Mesenteric fat pad (tissue), 1 donor: Measurements from ENCODE around the gene RUNX2. TPM values are rescaled to one million over a fixed set of nuclear protein-coding genes. Genes with fewer than 3 reads are reported as not detected.
"Not testable (repeated sequence)": the region's sequence is repeated elsewhere in the genome, so short reads cannot be mapped to it uniquely, and the experiment has no call there.

Experiments
- DNase-seq: peaks from one replicate; pipeline ENCODE4 v3.0.0-alpha.2; 2020; ENCODE audit warnings: low spot score
- total RNA-seq: library from RNA; stranded (reverse); fragmentation: NEBNext Ultra II Directional; extraction: Animal tissue kit (Norgen Biotek cat#: 25700); gene quantifications from one replicate; pipeline ENCODE4 v1.2.1, GENCODE V29; 2021
- donor health status: DM: yes; HTN: yes; CAD: no.

The RUNX2 gene
- total RNA-seq, 1 donor from 2014 or later, result 1.6 TPM

DNA sequence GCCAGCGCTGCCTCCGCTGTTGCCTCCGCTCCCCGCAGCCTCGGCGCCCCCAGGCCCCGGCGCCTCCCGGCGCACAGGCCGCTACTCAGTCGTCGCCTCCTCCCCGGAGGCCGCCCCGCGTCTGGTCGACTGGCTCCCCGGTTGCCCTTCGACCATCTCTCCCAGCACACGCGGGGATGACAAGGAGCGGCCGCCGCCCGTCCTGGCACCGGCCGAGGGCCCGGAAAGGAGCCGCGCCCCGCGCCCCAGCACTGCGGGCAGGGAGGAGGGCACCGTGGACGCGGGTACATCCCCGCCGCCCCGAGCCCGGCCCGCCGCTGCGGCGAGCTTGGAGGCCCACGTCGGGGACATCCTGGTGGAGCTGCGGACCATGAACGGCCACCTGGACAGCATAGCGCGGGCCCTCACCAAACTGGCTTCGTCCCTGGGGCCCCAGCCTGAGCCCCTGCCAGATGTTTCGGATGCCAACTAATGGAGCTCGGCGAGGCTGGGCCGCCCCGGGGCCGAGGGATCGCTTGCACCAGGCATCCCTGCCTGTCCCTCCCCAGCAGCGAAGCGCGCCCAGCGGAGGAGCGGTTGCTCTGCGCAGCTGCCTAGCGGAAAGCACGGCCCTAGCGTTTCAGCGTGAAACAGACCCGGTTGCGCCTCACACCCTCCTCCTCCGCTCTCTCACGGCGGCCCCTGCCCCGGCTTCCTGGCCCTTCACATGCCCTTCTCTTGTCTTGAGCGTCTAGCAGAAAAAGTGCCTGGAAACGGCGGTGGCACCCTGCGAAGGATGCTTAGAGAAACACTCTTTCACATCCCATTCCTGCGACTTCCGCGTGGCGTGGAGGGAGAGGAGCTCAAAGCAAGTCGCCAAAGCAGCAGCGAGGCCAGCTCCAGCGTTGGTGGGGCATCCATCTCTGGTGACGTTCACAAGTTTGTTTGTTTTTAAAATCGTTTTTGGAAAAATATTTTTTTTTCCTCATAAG is 335.4 kb downstream of the RUNX2 start:
- no peak for DNase-seq

DNA sequence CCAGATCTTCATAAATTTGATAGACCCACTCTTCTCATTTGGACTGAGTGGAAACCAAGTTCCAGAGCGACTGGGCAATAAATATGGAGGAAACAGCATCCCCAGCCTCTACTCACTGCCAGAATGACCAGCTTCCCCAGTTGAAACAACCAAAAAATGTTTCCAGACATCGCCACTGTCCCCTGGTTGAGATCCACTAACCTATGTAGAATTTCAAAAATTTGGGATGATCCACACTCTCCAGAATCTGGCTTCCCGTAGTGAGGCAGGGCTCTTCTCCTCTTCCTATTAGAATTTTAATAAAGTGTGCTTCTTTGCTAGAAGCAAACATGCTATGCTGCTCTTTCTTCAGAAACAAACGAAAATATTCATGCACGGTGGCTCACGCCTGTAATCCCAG is 336.6 kb downstream of the RUNX2 start:
- DNase-seq, result no peak

GRCh38 chr6:45665859-45666258 is 337.7 kb downstream of the RUNX2 start:
- no peak for DNase-seq

- DNase-seq, result no peak
These were observed 338.7 kb downstream of the RUNX2 start for GRCh38 chr6:45666846-45667245.

DNA sequence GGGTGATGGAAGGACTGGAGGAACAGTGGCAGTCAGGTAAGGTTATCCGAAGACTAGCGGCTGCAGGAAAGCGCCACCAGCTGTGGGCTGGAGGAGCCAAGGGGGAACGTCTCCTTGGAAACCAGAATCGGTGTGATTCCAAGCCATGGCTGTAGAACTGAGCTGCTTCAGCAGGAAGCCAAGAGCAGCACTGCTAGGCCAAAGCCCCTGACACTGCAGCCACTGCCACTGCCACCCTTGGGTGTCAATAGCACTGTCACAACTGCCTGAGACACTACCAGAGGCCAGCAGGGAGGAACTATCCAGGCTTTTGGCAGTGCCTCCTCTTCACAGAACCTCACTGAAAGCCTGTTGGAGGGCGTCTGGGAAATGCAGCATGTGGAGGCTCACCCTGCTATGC is 339.2 kb downstream of the RUNX2 start:
- no peak for DNase-seq

GRCh38 chr6:45667766-45668165 is 339.6 kb downstream of the RUNX2 start:
- no peak for DNase-seq

DNA sequence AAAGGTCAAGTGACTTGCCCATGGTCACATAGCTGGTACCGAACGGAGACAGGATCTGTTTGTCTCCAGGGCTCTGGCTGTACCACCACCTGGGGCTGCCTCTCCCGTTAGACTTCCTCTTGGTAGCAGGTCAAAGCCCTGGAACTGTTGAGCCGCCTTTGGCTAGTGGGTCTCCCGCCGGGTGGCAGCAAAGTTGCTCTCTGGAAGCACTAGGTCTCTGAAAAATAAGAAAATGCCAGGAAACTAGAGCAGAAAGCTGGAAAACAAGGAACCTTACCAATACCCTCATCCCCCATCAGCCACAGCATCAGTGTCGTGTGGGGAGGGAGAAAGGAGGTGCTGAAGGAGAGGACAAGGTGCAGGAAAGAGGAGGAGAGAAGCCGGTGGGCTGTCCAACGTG is 340.6 kb downstream of the RUNX2 start:
- DNase-seq, result no peak

DNA sequence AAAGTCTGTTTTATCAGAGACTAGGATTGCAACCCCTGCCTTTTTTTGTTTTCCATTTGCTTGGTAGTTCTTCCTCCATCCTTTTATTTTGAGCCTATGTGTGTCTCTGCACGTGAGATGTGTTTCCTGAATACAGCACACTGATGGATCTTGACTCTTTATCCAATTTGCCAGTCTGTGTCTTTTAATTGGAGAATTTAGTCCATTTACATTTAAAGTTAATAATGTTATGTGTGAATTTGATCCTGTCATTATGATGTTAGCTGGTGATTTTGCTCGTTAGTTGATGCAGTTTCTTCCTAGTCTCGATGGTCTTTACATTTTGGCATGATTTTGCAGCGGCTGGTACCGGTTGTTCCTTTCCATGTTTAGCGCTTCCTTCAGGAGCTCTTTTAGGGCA is 345.0 kb downstream of the RUNX2 start:
- DNase-seq, result not testable (repeated sequence)

DNA sequence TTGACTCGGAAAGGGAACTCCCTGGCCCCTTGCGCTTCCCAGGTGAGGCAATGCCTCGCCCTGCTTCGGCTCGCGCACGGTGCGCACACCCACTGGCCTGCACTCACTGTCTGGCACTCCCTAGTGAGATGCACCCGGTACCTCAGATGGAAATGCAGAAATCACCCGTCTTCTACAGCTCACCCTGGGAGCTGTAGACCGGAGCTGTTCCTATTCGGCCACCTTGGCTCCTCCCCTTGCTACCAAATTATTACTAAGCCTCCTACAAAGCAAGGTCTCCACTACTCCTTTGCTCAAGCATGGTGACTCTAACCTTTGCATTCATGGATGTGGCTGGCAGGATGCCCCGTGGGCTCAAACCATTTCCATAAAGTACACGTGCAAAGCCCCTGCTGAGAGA is 347.0 kb downstream of the RUNX2 start:
- DNase-seq, result not testable (repeated sequence)

DNA sequence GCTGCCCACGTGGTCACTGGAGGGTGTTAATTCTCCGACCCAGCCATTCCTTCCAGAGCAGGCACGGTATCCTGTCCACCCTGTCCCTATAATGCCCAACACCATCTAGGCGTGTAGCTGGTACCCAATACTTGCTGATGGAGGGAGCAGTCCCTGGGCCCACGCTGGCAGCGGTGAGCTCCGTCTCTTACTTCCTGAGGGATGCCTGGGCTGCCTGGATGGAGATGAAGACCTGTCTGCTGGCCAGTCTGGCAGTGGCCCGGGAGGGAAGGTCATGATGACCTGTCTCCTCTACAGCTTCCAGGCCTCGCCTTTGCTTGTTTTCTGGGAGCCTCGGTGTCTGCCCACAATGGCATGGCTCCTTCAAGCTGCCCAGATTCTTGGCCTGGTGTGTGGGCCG is 347.5 kb downstream of the RUNX2 start:
- no peak for DNase-seq

DNA sequence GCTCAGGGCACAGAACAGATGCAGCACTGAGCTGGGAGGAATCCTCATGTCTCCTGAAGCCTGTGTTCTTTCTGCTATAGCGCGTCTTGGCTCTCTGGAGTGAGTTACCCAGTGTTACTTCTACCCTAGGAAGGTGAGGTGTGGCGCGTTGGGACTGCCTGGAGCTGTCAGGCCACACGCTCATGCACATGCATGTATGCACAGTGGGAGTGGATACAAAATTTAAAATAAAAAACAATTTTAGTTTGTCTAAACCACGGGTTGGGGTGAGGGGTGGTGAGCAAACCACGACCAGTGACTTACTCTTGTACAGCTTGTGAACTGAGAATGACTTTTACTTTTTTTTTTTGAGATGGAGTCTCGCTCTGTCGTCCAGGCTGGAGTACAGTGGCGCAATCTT is 348.2 kb downstream of the RUNX2 start:
- DNase-seq, result no peak

DNA sequence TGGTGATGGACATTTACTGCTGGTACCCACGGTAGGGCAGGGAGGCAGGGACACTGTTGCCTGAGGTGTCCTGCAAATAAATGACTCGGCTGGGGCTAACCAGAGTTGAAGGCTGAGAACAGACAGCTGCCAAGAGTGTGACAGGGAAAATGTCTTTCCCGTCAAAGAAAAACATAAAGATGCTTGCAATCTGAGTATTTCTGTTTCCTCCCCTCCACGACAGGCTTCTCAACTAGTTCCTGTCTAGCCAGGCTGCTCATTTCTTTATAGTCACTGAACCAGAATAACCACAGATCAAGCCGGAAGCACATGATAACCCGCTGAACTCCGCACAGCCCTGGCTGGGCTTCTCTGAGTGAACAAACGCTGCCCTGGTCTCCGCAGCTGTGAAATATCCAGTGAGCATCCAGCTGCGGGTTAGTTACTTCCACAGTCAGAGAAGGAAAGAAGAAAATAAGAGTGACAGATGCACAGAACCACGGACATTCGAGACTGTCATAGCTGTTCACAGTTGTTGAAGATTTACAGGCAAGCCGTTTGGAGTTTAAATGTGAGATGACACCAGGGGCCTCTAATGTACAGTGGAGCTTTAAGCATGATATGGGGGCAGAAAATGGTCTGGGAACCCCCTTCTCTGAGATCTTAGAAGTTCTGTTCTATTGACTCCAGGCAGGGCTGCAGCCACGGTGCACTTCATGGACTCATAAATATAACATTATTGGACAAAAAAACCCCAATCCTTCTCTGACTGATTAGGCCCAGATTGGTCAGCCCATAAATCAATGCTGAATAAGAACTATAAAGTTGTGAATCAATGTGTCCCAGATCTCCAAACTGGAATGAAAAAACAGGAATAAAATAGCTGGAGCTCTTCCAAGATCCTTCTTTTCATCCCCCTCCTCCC is 349.5 kb downstream of the RUNX2 start:
- no peak for DNase-seq

- no peak for DNase-seq
These were observed 350.1 kb downstream of the RUNX2 start for GRCh38 chr6:45678285-45678607.

GRCh38 chr6:45679163-45679562 is 351.0 kb downstream of the RUNX2 start:
- DNase-seq, result no peak

DNA sequence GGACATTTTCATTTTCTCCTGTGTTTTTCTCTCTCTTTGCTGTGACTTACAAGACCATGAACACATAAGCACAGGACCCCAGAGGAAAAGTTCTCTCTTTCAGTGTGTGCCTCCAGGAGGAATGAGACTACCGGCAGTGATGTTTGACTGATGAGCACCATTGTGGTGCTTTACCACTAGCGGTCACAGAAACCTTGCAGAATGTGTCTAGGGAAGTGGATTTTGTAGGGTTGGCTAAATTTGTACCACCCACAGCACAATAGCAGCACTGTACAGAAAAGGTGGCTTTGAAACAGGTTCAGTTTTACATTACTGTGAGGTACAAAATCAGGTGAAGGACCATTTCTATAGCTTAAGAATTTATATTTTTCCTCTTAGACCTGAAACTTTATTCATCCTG is 351.5 kb downstream of the RUNX2 start:
- no peak for DNase-seq

DNA sequence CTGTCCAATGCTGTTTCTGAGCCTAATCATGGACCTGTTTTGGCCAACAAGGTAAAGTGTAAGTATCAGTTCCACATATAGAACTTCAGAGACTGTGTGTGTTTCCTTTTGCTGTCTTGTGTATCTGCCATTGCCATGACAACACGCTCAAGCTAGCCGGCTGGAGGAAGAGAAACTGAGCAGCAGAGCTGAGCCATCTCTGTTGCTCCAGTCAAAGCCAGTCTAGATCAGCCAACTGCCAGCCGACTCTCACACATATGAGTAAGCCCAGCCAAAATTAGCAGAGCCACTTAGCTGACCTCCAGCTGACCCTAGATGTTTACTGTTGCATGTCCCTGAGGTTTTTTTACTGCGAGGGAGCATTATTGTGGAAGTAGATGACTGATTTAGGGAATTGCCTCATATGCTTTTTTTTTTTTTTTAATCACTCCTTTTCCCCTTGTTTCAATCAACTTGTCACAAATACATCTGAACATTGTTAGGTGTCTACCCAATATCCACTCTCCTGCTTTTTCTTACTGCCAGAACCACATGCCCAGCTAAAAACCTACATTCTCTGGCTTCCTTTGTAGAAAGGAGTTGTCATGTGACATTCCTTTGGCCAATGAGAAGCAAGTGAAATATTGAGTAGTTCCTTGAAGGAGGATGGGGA is 353.9 kb downstream of the RUNX2 start:
- DNase-seq, result no peak

DNA sequence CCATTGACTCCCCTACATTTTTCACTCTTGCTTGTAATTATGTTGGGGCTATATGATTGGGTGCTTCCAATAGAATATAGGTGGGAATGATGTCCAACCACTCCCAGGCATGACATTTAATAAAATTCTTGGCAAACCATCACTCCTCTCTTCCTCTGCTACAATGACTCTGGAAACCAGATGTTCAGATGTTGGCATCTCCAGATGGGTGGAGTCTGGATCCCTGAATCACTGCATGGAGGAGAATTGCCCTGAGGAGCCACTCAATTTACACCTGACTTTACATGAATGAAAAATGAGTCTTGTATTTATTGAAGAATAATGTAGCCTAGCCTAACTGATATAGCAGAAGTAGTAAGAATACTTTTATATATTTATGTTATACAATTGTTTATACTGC is 356.3 kb downstream of the RUNX2 start:
- DNase-seq, result no peak

DNA sequence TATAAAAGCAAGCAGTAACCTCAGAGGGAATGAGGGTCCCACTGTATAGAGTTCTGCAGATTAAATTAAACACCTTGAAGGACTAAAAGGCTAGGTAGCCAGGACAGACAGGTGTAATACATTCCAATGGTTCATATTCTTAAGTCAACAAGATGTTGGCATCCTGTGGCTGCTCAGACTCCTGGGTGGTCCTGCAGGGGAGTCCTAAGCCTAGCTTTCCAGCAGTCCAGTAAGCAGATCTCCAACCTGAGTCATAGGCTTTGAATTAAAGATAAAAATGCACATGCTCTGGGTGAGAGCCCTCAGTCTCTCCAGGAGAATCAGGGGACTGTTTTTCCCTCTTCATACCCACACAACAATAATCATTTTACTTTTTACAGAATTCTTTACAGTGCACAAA is 356.9 kb downstream of the RUNX2 start:
- no peak for DNase-seq

GRCh38 chr6:45686841-45687569 is 358.9 kb downstream of the RUNX2 start:
- DNase-seq, result no peak

DNA sequence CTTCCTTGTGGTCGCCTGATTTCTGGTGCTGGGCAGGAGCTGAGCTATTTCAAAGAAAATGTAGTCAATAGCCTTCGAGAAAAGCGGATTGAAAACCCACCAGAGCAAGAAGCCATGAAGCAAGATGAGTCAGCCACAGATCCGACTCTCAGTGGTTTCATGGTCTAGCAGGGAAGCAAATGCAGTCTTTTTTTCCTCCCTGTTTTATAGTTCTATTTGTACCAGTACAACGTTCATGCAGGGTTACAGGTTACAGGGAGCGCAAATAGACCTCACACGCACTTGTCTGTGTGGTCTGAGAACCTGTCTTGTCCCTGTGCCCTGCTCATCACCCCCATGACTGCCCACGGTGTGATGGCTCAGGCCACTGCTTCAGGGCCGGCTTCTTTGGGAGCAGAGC is 359.4 kb downstream of the RUNX2 start:
- DNase-seq, result no peak

DNA sequence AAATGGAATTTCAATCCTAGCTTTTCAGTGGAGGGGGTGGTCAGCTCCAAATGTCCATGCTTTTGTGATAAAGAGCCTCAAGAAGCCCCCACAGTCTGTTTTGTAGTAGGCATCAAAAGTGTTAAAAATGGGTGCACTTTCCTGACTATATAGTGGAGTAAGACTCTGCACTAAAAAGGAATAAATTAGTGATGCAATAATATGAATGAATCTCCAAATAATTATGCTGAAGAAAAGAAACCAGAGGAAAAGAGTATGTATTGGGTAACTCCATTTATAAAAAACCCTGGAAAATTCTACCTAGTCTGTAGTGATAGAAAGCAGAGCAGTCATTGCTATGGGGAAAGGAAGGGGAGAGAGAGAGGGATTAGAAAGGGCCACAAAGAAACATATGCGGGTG is 360.1 kb downstream of the RUNX2 start:
- no peak for DNase-seq
